Liver (tissue), 9 donors: ENCODE measurements around the gene SYNJ2. TPM values are rescaled to one million over a fixed set of nuclear protein-coding genes. Genes with fewer than 3 reads are reported as not detected.

Source experiments
- DNase-seq: peaks from one replicate; pipeline ENCODE4 v3.0.0-alpha.2; 2017; ENCODE audit warnings: low spot score
- H3K27ac ChIP-seq, 2 donors: one replicate each; pipeline ENCODE4 v1.7.0; 2013; ENCODE audit warnings: inconsistent platforms in 2 of 2, low read length in 2 of 2, control low read depth in 1 of 2, low read depth in 1 of 2, mild to moderate bottlenecking in 1 of 2
- H3K27me3 ChIP-seq, 4 donors: one replicate each; pipeline versions ENCODE4 v1.6.1 to v1.7.0; 2013; ENCODE audit warnings: low read length in 3 of 4, inconsistent platforms in 1 of 4, mild to moderate bottlenecking in 1 of 4, moderate library complexity in 1 of 4; ENCODE audit not compliant: control insufficient read depth in 4 of 4, insufficient read depth in 4 of 4
- H3K36me3 ChIP-seq, 4 donors: one replicate each; pipeline versions ENCODE4 v1.6.1 to v1.7.0; 2013; ENCODE audit warnings: low read length in 3 of 4, mild to moderate bottlenecking in 3 of 4, low read depth in 1 of 4, moderate library complexity in 1 of 4; ENCODE audit not compliant: control insufficient read depth in 4 of 4, insufficient read depth in 3 of 4
- H3K4me1 ChIP-seq, 4 donors: one replicate each; pipeline versions ENCODE4 v1.6.1 to v1.7.0; 2013; ENCODE audit warnings: low read length in 3 of 4, mild to moderate bottlenecking in 3 of 4, moderate library complexity in 1 of 4; ENCODE audit not compliant: control insufficient read depth in 4 of 4, insufficient read depth in 4 of 4
- H3K4me3 ChIP-seq, 3 donors: one replicate each; pipeline versions ENCODE4 v1.6.1 to v1.7.0; 2013; ENCODE audit warnings: low read length in 3 of 3, control low read depth in 1 of 3, low read depth in 1 of 3, mild to moderate bottlenecking in 1 of 3
- H3K9ac ChIP-seq, 2 donors: one replicate each; pipeline ENCODE4 v1.7.0; 2013; ENCODE audit warnings: low read length in 2 of 2, mild to moderate bottlenecking in 2 of 2, moderate library complexity in 2 of 2, control low read depth in 1 of 2, low read depth in 1 of 2
- H3K9me3 ChIP-seq, 4 donors: one replicate each; pipeline versions ENCODE4 v1.6.1 to v1.7.0; 2013; ENCODE audit warnings: low read length in 3 of 4; ENCODE audit not compliant: control insufficient read depth in 4 of 4
- ATF3 ChIP-seq: IDR thresholded peaks from 2 replicates; pipeline ENCODE4 v1.6.1; 2016; ENCODE audit warnings: antibody characterized with exemption
- EGR1 ChIP-seq, 2 donors: IDR thresholded peaks; 2 replicates each; pipeline ENCODE4 v1.6.1; 2016 to 2018; ENCODE audit warnings: antibody characterized with exemption in 2 of 2, low read depth in 2 of 2
- FOXA1 ChIP-seq: IDR thresholded peaks from 2 replicates; pipeline ENCODE4 v1.6.1; 2016; ENCODE audit warnings: antibody characterized with exemption
- FOXA2 ChIP-seq: IDR thresholded peaks from 2 replicates; pipeline ENCODE4 v1.6.1; 2016; ENCODE audit warnings: antibody characterized with exemption
- GABPA ChIP-seq, 2 donors: IDR thresholded peaks in 1 of 2; conservative IDR thresholded peaks in 1 of 2; 2 replicates each; pipeline ENCODE4 v1.6.1; 2016; ENCODE audit warnings: antibody characterized with exemption in 2 of 2, mild to moderate bottlenecking in 1 of 2, moderate library complexity in 1 of 2
- HNF4A ChIP-seq, 2 donors: conservative IDR thresholded peaks; 2 replicates each; pipeline ENCODE4 v1.6.1; 2016; ENCODE audit warnings: antibody characterized with exemption in 2 of 2, mild to moderate bottlenecking in 2 of 2
- JUND ChIP-seq, 2 donors: IDR thresholded peaks; 2 replicates each; pipeline ENCODE4 v1.6.1; 2016; ENCODE audit warnings: antibody characterized with exemption in 2 of 2
- MAX ChIP-seq: IDR thresholded peaks from 2 replicates; pipeline ENCODE4 v1.6.1; 2016; ENCODE audit warnings: antibody characterized with exemption
- NR2F2 ChIP-seq: IDR thresholded peaks from 2 replicates; pipeline ENCODE4 v1.6.1; 2016; ENCODE audit warnings: antibody characterized with exemption
- RAD21 ChIP-seq, 2 donors: IDR thresholded peaks; 2 replicates each; pipeline ENCODE4 v1.6.1; 2016; ENCODE audit warnings: antibody characterized with exemption in 2 of 2, mild to moderate bottlenecking in 2 of 2
- REST ChIP-seq: IDR thresholded peaks from 2 replicates; pipeline ENCODE4 v1.6.1; 2016; ENCODE audit warnings: antibody characterized with exemption, mild to moderate bottlenecking
- RXRA ChIP-seq, 2 donors: IDR thresholded peaks; 2 replicates each; pipeline ENCODE4 v1.6.1; 2017 to 2018; ENCODE audit warnings: antibody characterized with exemption in 2 of 2, mild to moderate bottlenecking in 1 of 2
- SP1 ChIP-seq: IDR thresholded peaks from 2 replicates; pipeline ENCODE4 v1.6.1; 2018; ENCODE audit warnings: antibody characterized with exemption, mild to moderate bottlenecking
- TAF1 ChIP-seq: conservative IDR thresholded peaks from 2 replicates; pipeline ENCODE4 v1.6.1; 2016; ENCODE audit warnings: antibody characterized with exemption, mild to moderate bottlenecking
- YY1 ChIP-seq: IDR thresholded peaks from 2 replicates; pipeline ENCODE4 v1.6.1; 2016; ENCODE audit warnings: antibody characterized with exemption, mild to moderate bottlenecking
- ZBTB33 ChIP-seq: IDR thresholded peaks from 2 replicates; pipeline ENCODE4 v1.6.1; 2016; ENCODE audit warnings: antibody characterized with exemption
- WGBS: extraction: QIAGEN DNeasy Blood & Tissue Kit; methylation state at CpG from one replicate; pipeline ENCODE4 v1.1.7; 2013; 5-methylcytosine and 5-hydroxymethylcytosine counted together
- polyA plus RNA-seq, 2 donors: library from polyadenylated mRNA; stranded (reverse) in 1 of 2; unstranded in 1 of 2; fragments of 200-250 nt in 1 of 2; fragments of >200 nt in 1 of 2; fragmentation: Nextera tagmentation in 1 of 2; extraction: Ambion mirVana in 1 of 2; gene quantifications; one replicate each; pipeline versions ENCODE4 v1.2.1 to v1.2.3, GENCODE V29; 2013 to 2015
- total RNA-seq, 2 donors: library from RNA; depleted of rRNA; stranded (reverse); fragments of >200 nt; gene quantifications; one replicate each; pipeline ENCODE4 v1.2.3, GENCODE V29; 2014
- donor health status: healthy.
- donor health status: healthy.
- donor health status: healthy.
- donor health status: healthy.
- donor health status: healthy.

Gene SYNJ2
- total and polyA plus RNA-seq, 4 donors = 2.4 to 8.9 (median 3.2) TPM

GRCh38 chr6:157964100-157964499 lies 17.6 kb upstream of the SYNJ2 start (continued):
- TF ChIP-seq ZBTB33 = no peak

- Histone ChIP-seq H3K4me3 (no peak overlapping the region), H3K4me1 (no peaks in the 10 kb centered on the region), H3K36me3 (no peaks in the 10 kb centered on the region), H3K9me3 (no peaks in the 10 kb centered on the region), H3K9ac (no peak overlapping the region), H3K27ac (no peak overlapping the region), H3K27me3 (no peaks in the 10 kb centered on the region)
- TF ChIP-seq TAF1 = no peak
- TF ChIP-seq ZBTB33 = no peak
- TF ChIP-seq ATF3 = no peak
- TF ChIP-seq MAX = no peak
- TF ChIP-seq FOXA1 = no peak
- TF ChIP-seq JUND (IDR thresholded peaks at IDR 0.05) = no peak
- TF ChIP-seq EGR1 (IDR thresholded peaks at IDR 0.05; ENCODE audit: low read depth in 2 of 2) = no peak
- TF ChIP-seq NR2F2 = no peak
- TF ChIP-seq HNF4A (conservative IDR thresholded peaks at IDR 0.05) = no peak
- no peak for TF ChIP-seq SP1
- no peak for TF ChIP-seq YY1
- no peak for TF ChIP-seq RAD21 (IDR thresholded peaks at IDR 0.05)
- no peak for TF ChIP-seq REST
- WGBS = 97% methylated on average over 3 of the region's 3 CpGs
- DNase-seq = no peak
Observed at GRCh38 chr6:157965387-157965786, 16.3 kb upstream of the SYNJ2 start.

GRCh38 chr6:157966589-157966977 lies 15.1 kb upstream of the SYNJ2 start:
- TF ChIP-seq GABPA (IDR thresholded peaks at IDR 0.05 in 1 of 2, conservative IDR thresholded peaks at IDR 0.05 in 1 of 2) (no peak), FOXA2 (no peak), YY1 (no peak), NR2F2 (no peak), ATF3 (no peak), RXRA (IDR thresholded peaks at IDR 0.05) (no peak)
- 85% methylated on average over 8 of the region's 8 CpGs for WGBS
- Histone ChIP-seq H3K27ac (no peak overlapping the region), H3K36me3 (no peaks in the 10 kb centered on the region), H3K4me3 (no peak overlapping the region), H3K9me3 (no peaks in the 10 kb centered on the region), H3K9ac (no peak overlapping the region), H3K4me1 (no peaks in the 10 kb centered on the region), H3K27me3 (no peaks in the 10 kb centered on the region)
- no peak for DNase-seq
